ENCODE measurements around the gene NLGN1.

- TF ChIP-seq CTCF (IDR thresholded peaks at IDR 0.05; ENCODE audit: low read length) = no peak
- TF ChIP-seq EZH2 (IDR thresholded peaks at IDR 0.05; ENCODE audit: borderline replicate concordance, low read length) = no peak
These were observed 535.6 kb downstream of the NLGN1 start for GRCh38 chr3:173933113-173933512.

All from OCI-LY1 (cell line).